Large intestine (tissue), 3 donors: ENCODE measurements around the gene GJB2. TPM values are rescaled to one million over a fixed set of nuclear protein-coding genes. Genes with fewer than 3 reads are reported as not detected.

Source experiments
- DNase-seq, 2 donors: peaks; one replicate each; pipeline versions ENCODE4 v3.0.0 to v3.0.0-alpha.2; 2013
- H3K27ac ChIP-seq: one replicate; pipeline ENCODE4 v1.5.1; 2013; ENCODE audit warnings: low read length
- H3K27me3 ChIP-seq: 2 replicates; pipeline ENCODE4 v1.6.1; 2013; ENCODE audit warnings: low read length; ENCODE audit not compliant: control insufficient read depth, insufficient read depth
- H3K36me3 ChIP-seq: 2 replicates; pipeline ENCODE4 v1.6.1; 2013; ENCODE audit warnings: low read length; ENCODE audit not compliant: control insufficient read depth, insufficient read depth
- H3K4me1 ChIP-seq: one replicate; pipeline ENCODE4 v1.6.1; 2013; ENCODE audit warnings: low read length; ENCODE audit not compliant: control insufficient read depth, insufficient read depth
- H3K4me3 ChIP-seq: one replicate; pipeline ENCODE4 v1.5.1; 2013; ENCODE audit warnings: low read length
- H3K9me3 ChIP-seq: one replicate; pipeline ENCODE4 v1.6.1; 2013; ENCODE audit warnings: mild to moderate bottlenecking, low read depth, low read length, moderate library complexity; ENCODE audit not compliant: control insufficient read depth
- WGBS: methylation state at CpG from one replicate; pipeline ENCODE4 v1.1.5; 2013; ENCODE audit warnings: low lambda C conversion rate; ENCODE audit not compliant: insufficient coverage; 5-methylcytosine and 5-hydroxymethylcytosine counted together
- polyA plus RNA-seq: library from polyadenylated mRNA; unstranded; fragments of 120-200 nt; gene quantifications from one replicate; pipeline ENCODE4 v1.2.1, GENCODE V29; 2013

The GJB2 gene
- polyA plus RNA-seq, 1 donor, result 4.1 TPM

GRCh38 chr13:20141238-20142022 is 51.3 kb downstream of the GJB2 start:
- no peaks in the 10 kb centered on the region for H3K36me3 ChIP-seq
- H3K9me3 ChIP-seq, result peaks cover 7% of the 10 kb centered on the region
- peaks cover 81% of the 10 kb centered on the region for H3K27me3 ChIP-seq
- no CpG with 5 or more reads among the region's 14 CpGs for WGBS
- no peak overlapping the region for H3K27ac ChIP-seq
- no peak for DNase-seq
- H3K4me1 ChIP-seq, result no peaks in the 10 kb centered on the region
- H3K4me3 ChIP-seq, result no peak overlapping the region

GRCh38 chr13:20140487-20140886 is 52.3 kb downstream of the GJB2 start:
- Histone ChIP-seq H3K27ac (no peak overlapping the region), H3K27me3 (peaks cover 77% of the 10 kb centered on the region), H3K4me1 (no peaks in the 10 kb centered on the region), H3K9me3 (peaks cover 7% of the 10 kb centered on the region), H3K4me3 (no peak overlapping the region), H3K36me3 (no peaks in the 10 kb centered on the region)
- DNase-seq, result no peak
- no CpG with 5 or more reads among the region's 4 CpGs for WGBS

- no peak for DNase-seq
- Histone ChIP-seq H3K36me3 (no peaks in the 10 kb centered on the region), H3K27ac (no peak overlapping the region), H3K4me1 (no peaks in the 10 kb centered on the region), H3K9me3 (peaks cover 5% of the 10 kb centered on the region), H3K4me3 (no peak overlapping the region), H3K27me3 (peaks cover 58% of the 10 kb centered on the region)
- WGBS, result no CpG with 5 or more reads among the region's 2 CpGs
These were observed 54.9 kb downstream of the GJB2 start for GRCh38 chr13:20137875-20138274.

Other genes with a start within 250 kb of the GJB2 start
- 53.4 TPM for gene ZMYM2, start 234.2 kb downstream of the GJB2 start, polyA plus RNA-seq
- 0.13 TPM for gene GJA3, start 31.9 kb downstream of the GJB2 start, polyA plus RNA-seq
- 0.25 TPM for gene GJB6, start 39.4 kb upstream of the GJB2 start, polyA plus RNA-seq